Hindlimb muscle (tissue), 1 donor: Measurements from ENCODE around the gene COX7A2L. TPM values are rescaled to one million over a fixed set of nuclear protein-coding genes. Genes with fewer than 3 reads are reported as not detected.
"Not testable (repeated sequence)": the region's sequence is repeated elsewhere in the genome, so short reads cannot be mapped to it uniquely, and the experiment has no call there.

Experiments used
- DNase-seq: peaks from one replicate; pipeline ENCODE4 v3.0.0-alpha.2; 2013
- polyA plus RNA-seq: library from polyadenylated mRNA; unstranded; fragments of 120-200 nt; gene quantifications from one replicate; pipeline ENCODE4 v1.2.1, GENCODE V29; 2013; ENCODE audit not compliant: insufficient read length

Gene COX7A2L
- 150 TPM for polyA plus RNA-seq

- peak; percentile 96 for DNase-seq
Measured at GRCh38 chr2:42360890-42361727, at the start of gene COX7A2L. TSS of gene COX7A2L (minus strand) at chr2:42361217. CDS start at chr2:42361161, 56 bp downstream.

- DNase-seq, result no peak
Measured at GRCh38 chr2:42408009-42408408, 47.0 kb upstream of the COX7A2L start.

GRCh38 chr2:42407476-42407875 is 46.5 kb upstream of the COX7A2L start:
- no peak for DNase-seq

- no peak for DNase-seq
Measured at GRCh38 chr2:42404676-42405075, 43.7 kb upstream of the COX7A2L start.

- DNase-seq, result no peak
Measured at GRCh38 chr2:42401773-42402172, 40.8 kb upstream of the COX7A2L start.

- DNase-seq, result not testable (repeated sequence)
Measured at GRCh38 chr2:42398052-42398451, 37.0 kb upstream of the COX7A2L start.

GRCh38 chr2:42393320-42393719 is 32.3 kb upstream of the COX7A2L start:
- not testable (repeated sequence) for DNase-seq

- no peak for DNase-seq
Measured at GRCh38 chr2:42392191-42392590, 31.2 kb upstream of the COX7A2L start.

- DNase-seq, result no peak
Measured at GRCh38 chr2:42390401-42390969, 29.5 kb upstream of the COX7A2L start.

GRCh38 chr2:42386682-42387081 is 25.7 kb upstream of the COX7A2L start:
- DNase-seq, result no peak

GRCh38 chr2:42385225-42385624 is 24.2 kb upstream of the COX7A2L start:
- no peak for DNase-seq

GRCh38 chr2:42383855-42384530 is 23.0 kb upstream of the COX7A2L start:
- DNase-seq, result no peak

GRCh38 chr2:42382144-42382543 is 21.1 kb upstream of the COX7A2L start:
- no peak for DNase-seq

- not testable (repeated sequence) for DNase-seq
Measured at GRCh38 chr2:42380026-42380425, 19.0 kb upstream of the COX7A2L start.

GRCh38 chr2:42378415-42378814 is 17.4 kb upstream of the COX7A2L start:
- DNase-seq, result no peak

- no peak for DNase-seq
Measured at GRCh38 chr2:42376758-42377157, 15.7 kb upstream of the COX7A2L start.

GRCh38 chr2:42372474-42373200 is 11.6 kb upstream of the COX7A2L start:
- DNase-seq, result no peak

GRCh38 chr2:42371611-42372473 is 10.8 kb upstream of the COX7A2L start:
- no peak for DNase-seq

GRCh38 chr2:42369532-42370229 is 8.7 kb upstream of the COX7A2L start:
- no peak for DNase-seq

GRCh38 chr2:42368817-42369531 is 8.0 kb upstream of the COX7A2L start:
- DNase-seq, result no peak
